Retina (tissue), 1 donor: ENCODE measurements around the gene SH2D1A.
A peak's percentile ranks its signal among the peaks of the same experiment; 100 is the strongest.
"Not testable (repeated sequence)": the region's sequence is repeated elsewhere in the genome, so short reads cannot be mapped to it uniquely, and the experiment has no call there.

Experiments used
- DNase-seq: peaks from one replicate; pipeline ENCODE4 v3.0.0-alpha.2; 2016

SH2D1A gene

GRCh38 chrX:124358800-124359383, 12.5 kb downstream of the SH2D1A start:
- DNase-seq: no peak

- DNase-seq: no peak
These were observed 15.7 kb downstream of the SH2D1A start for GRCh38 chrX:124362072-124362471.

- no peak for DNase-seq
These were observed 16.4 kb downstream of the SH2D1A start for GRCh38 chrX:124362761-124363160.

GRCh38 chrX:124369722-124370121, 23.4 kb downstream of the SH2D1A start:
- DNase-seq: no peak

- no peak for DNase-seq
These were observed 27.0 kb downstream of the SH2D1A start for GRCh38 chrX:124373348-124373747.

GRCh38 chrX:124378643-124379042, 32.3 kb downstream of the SH2D1A start:
- DNase-seq: no peak

- no peak for DNase-seq
These were observed 37.0 kb downstream of the SH2D1A start for GRCh38 chrX:124383354-124383753.

- DNase-seq: no peak
These were observed 40.0 kb downstream of the SH2D1A start for GRCh38 chrX:124386401-124386800.

- DNase-seq: peak; percentile 36
These were observed 42.2 kb downstream of the SH2D1A start for GRCh38 chrX:124388562-124388961.

- DNase-seq: no peak
These were observed 46.4 kb downstream of the SH2D1A start for GRCh38 chrX:124392794-124393193.

- no peak for DNase-seq
These were observed 46.9 kb downstream of the SH2D1A start for GRCh38 chrX:124393238-124393637.

GRCh38 chrX:124393659-124394058, 47.3 kb downstream of the SH2D1A start:
- DNase-seq: no peak

GRCh38 chrX:124395145-124395880, 49.0 kb downstream of the SH2D1A start:
- DNase-seq: no peak

GRCh38 chrX:124401696-124402095, 55.3 kb downstream of the SH2D1A start:
- DNase-seq: no peak

GRCh38 chrX:124405868-124406267, 59.5 kb downstream of the SH2D1A start:
- DNase-seq: no peak

- DNase-seq: peak; percentile 50
These were observed 60.1 kb downstream of the SH2D1A start for GRCh38 chrX:124406294-124407014.

- DNase-seq: no peak
These were observed 60.9 kb downstream of the SH2D1A start for GRCh38 chrX:124407226-124407625.

GRCh38 chrX:124408380-124408779, 62.0 kb downstream of the SH2D1A start:
- DNase-seq: not testable (repeated sequence)

- no peak for DNase-seq
These were observed 66.9 kb downstream of the SH2D1A start for GRCh38 chrX:124413244-124413643.

GRCh38 chrX:124414281-124414680, 67.9 kb downstream of the SH2D1A start:
- DNase-seq: no peak

- DNase-seq: no peak
These were observed 68.9 kb downstream of the SH2D1A start for GRCh38 chrX:124415115-124415800.

- DNase-seq: no peak
These were observed 75.7 kb downstream of the SH2D1A start for GRCh38 chrX:124421898-124422655.
